Endothelial cell of umbilical vein (primary cell): ENCODE measurements around the gene KIF4A. TPM values are rescaled to one million over a fixed set of nuclear protein-coding genes. Genes with fewer than 3 reads are reported as not detected.
"Not testable (repeated sequence)": the region's sequence is repeated elsewhere in the genome, so short reads cannot be mapped to it uniquely, and the experiment has no call there.

ENCODE experiments used
- BruUV-seq: library from RNA; stranded (reverse); fragments of 400-500 nt; replicated peaks from 2 replicates; lab custom pipeline; 2021; lab: Mats Ljungman, UMichigan
- CTCF ChIA-PET: fragments of 300-600, 350-600 bp; sonication (Branson Sonifier 250); formaldehyde crosslinking; loops from one replicate; lab custom pipeline; 2021; ENCODE audit warnings: antibody characterized with exemption, inconsistent platforms; lab: Charles Lee
- POLR2A ChIA-PET: fragments of 300-600, 350-600 bp; sonication (Branson Sonifier 250); formaldehyde crosslinking; loops from one replicate; lab custom pipeline; 2021; ENCODE audit warnings: antibody characterized with exemption, inconsistent platforms; lab: Charles Lee
- DNase-seq: peaks from one replicate; pipeline ENCODE4 v3.0.0-alpha.2; 2011; ENCODE audit warnings: low read depth, low spot score
- FAIRE-seq: peaks from 2 replicates; lab custom pipeline; 2011; peaks lifted over from hg19 to GRCh38; lab: Jason Lieb, UNC
- H2AFZ ChIP-seq: 2 replicates; pipeline ENCODE4 v1.6.0; 2012; ENCODE audit warnings: low read depth, low read length, control low read depth, inconsistent platforms
- H3K27ac ChIP-seq: 2 replicates; pipeline ENCODE4 v1.5.1; 2011; ENCODE audit warnings: low read depth, mild to moderate bottlenecking, control low read depth, low read length, moderate library complexity; ENCODE audit not compliant: insufficient read depth
- H3K27me3 ChIP-seq, 2 experiments: 2 replicates each; pipeline versions ENCODE4 v1.6.0 to v1.6.1; 2011; ENCODE audit warnings: low read length in 2 of 2, mixed read lengths in 1 of 2; ENCODE audit not compliant: control insufficient read depth in 2 of 2, insufficient read depth in 2 of 2
- H3K36me3 ChIP-seq, 2 experiments: 2 replicates in 1 of 2; 3 replicates in 1 of 2; pipeline ENCODE4 v1.5.1; 2011; ENCODE audit warnings: low read length in 2 of 2, mild to moderate bottlenecking in 1 of 2, moderate library complexity in 1 of 2; ENCODE audit not compliant: control insufficient read depth in 2 of 2, insufficient read depth in 2 of 2; ENCODE audit errors: extremely low read depth in 1 of 2
- H3K4me1 ChIP-seq: 3 replicates; pipeline ENCODE4 v1.5.1; 2011; ENCODE audit warnings: mild to moderate bottlenecking, low read length; ENCODE audit not compliant: control insufficient read depth, insufficient read depth; ENCODE audit errors: extremely low read depth
- H3K4me2 ChIP-seq: 2 replicates; pipeline ENCODE4 v1.6.1; 2011; ENCODE audit warnings: low read length, control low read depth, mixed read lengths; ENCODE audit not compliant: insufficient read depth
- H3K4me3 ChIP-seq, 3 experiments: fragments of 200-600 bp in 1 of 3; sonication (generic), shearing (Covaris generic) in 1 of 3; replicated peaks in 1 of 3; 2 replicates each; pipeline ENCODE4 v1.5.1; 2011 to 2016; ENCODE audit warnings: control low read depth in 3 of 3, low read length in 3 of 3, mild to moderate bottlenecking in 2 of 3, inconsistent platforms in 1 of 3, low read depth in 1 of 3, moderate library complexity in 1 of 3; ENCODE audit not compliant: insufficient read depth in 1 of 3
- H3K79me2 ChIP-seq: 2 replicates; pipeline ENCODE4 v1.6.0; 2012; ENCODE audit warnings: low read length, inconsistent platforms; ENCODE audit not compliant: control insufficient read depth, insufficient read depth
- H3K9ac ChIP-seq: replicated peaks from 2 replicates; pipeline ENCODE3; 2011; ENCODE audit warnings: low read length, control low read depth; ENCODE audit not compliant: insufficient read depth; ENCODE audit errors: extremely low read depth
- H3K9me1 ChIP-seq: replicated peaks from 3 replicates; pipeline ENCODE4 v1.6.0; 2011; ENCODE audit warnings: mild to moderate bottlenecking, low read length; ENCODE audit not compliant: control insufficient read depth, insufficient read depth; ENCODE audit errors: extremely low read depth
- H3K9me3 ChIP-seq: replicated peaks from 2 replicates; pipeline ENCODE4 v1.5.1; 2012; ENCODE audit warnings: low read length, inconsistent platforms; ENCODE audit not compliant: control insufficient read depth, insufficient read depth
- H4K20me1 ChIP-seq: replicated peaks from 2 replicates; pipeline ENCODE3; 2011; ENCODE audit warnings: mild to moderate bottlenecking, low read length; ENCODE audit not compliant: control insufficient read depth, insufficient read depth; ENCODE audit errors: extremely low read depth
- EZH2 ChIP-seq: IDR thresholded peaks from 2 replicates; pipeline ENCODE4 v1.6.1; 2012; ENCODE audit warnings: borderline replicate concordance, low read depth, mild to moderate bottlenecking, moderate library complexity, low read length, inconsistent platforms; ENCODE audit not compliant: severe bottlenecking
- FOS ChIP-seq: IDR thresholded peaks from 2 replicates; pipeline ENCODE4 v1.6.1; 2011; ENCODE audit warnings: mild to moderate bottlenecking, low read length, moderate library complexity, borderline replicate concordance; ENCODE audit not compliant: insufficient read depth
- GATA2 ChIP-seq: IDR thresholded peaks from 2 replicates; pipeline ENCODE4 v1.7.0; 2011; ENCODE audit warnings: low read depth, mild to moderate bottlenecking, moderate library complexity, mixed read lengths, low read length; ENCODE audit not compliant: insufficient read length, insufficient read depth
- JUN ChIP-seq: IDR thresholded peaks from 2 replicates; pipeline ENCODE4 v1.6.1; 2011; ENCODE audit warnings: borderline replicate concordance, low read depth; ENCODE audit not compliant: insufficient read length, insufficient read depth
- POLR2AphosphoS5 ChIP-seq: IDR thresholded peaks from 2 replicates; pipeline ENCODE4 v1.6.1; 2012; ENCODE audit warnings: low read depth, mild to moderate bottlenecking, control low read depth, low read length, moderate library complexity; ENCODE audit not compliant: insufficient read depth
- dilution Hi-C: fragments of 300-500 bp; cut with MboI; formaldehyde crosslinking; loops from one replicate; pipeline ENCODE4 v1.15.0; 2019; ENCODE audit warnings: low sequenced_read_pairs; ENCODE audit not compliant: extremely low pct_ligation_motif_present
- intact Hi-C: fragments of 100-400 bp; cut with micrococcal nuclease; formaldehyde crosslinking; loops from one replicate; pipeline ENCODE4 v1.10.0; 2022
- polyA plus RNA-seq, 4 experiments: library from polyadenylated mRNA; depleted of rRNA in 3 of 4; stranded (reverse) in 3 of 4; unstranded in 1 of 4; fragments of >200 nt; gene quantifications; 2 replicates each; pipeline versions ENCODE4 v1.2.1 to v1.2.3, GENCODE V29; 2011 to 2012; ENCODE audit warnings: missing spikeins in 1 of 4
- total RNA-seq: library from RNA; stranded (reverse); gene quantifications from 2 replicates; pipeline ENCODE4 v1.2.3, GENCODE V29; 2021
- TF ChIP-seq, protein P1 (sequence below), 2 donors: IDR thresholded peaks; 1 replicate in 1 of 2; 2 replicates in 1 of 2; pipeline ENCODE4 v1.5.1; 2011; ENCODE audit warnings: low read length in 2 of 2, mild to moderate bottlenecking in 2 of 2, moderate library complexity in 2 of 2, control low read depth in 1 of 2, inconsistent platforms in 1 of 2, low read depth in 1 of 2; ENCODE audit not compliant: insufficient read depth in 1 of 2; ENCODE audit errors: extremely low read depth in 1 of 2
- TF ChIP-seq, protein P2 (sequence below): IDR thresholded peaks from 2 replicates; pipeline ENCODE4 v1.6.1; 2011; ENCODE audit not compliant: insufficient read depth, insufficient read length

KIF4A gene
- total and polyA plus RNA-seq, 2 donors (not counting 3 experiments of a cell fraction or from before 2014, with no cell fraction given): 9.6 to 41.3 TPM

DNA sequence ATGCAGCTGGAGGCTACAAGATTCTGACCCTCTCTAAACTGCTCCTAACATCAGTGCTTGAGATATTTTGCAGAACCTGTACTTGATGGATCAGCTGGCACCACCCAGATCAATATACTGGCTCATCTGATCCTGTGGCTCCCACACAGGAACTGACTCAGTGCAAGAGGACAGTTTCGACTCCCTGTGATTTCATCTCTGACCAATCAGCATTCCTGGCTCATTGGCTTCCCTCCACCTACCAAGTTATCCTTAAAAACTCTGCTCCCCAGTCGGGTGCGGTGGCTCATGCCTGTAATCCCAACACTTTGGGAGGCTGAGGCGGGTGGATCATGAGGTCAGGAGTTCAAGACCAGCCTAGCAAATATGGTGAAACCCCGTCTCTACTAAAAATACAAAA lies 46.3 kb upstream of the KIF4A start:
- FAIRE-seq, intact Hi-C loops, H3K27me3 ChIP-seq, CTCF ChIA-PET, DNase-seq, H3K9ac ChIP-seq, H3K9me1 ChIP-seq, dilution Hi-C loops, H3K9me3 ChIP-seq, H4K20me1 ChIP-seq, H3K4me1 ChIP-seq, H2AFZ ChIP-seq, BruUV-seq, H3K4me3 ChIP-seq, H3K36me3 ChIP-seq, H3K4me2 ChIP-seq, POLR2A ChIA-PET, H3K79me2 ChIP-seq, H3K27ac ChIP-seq: not testable (repeated sequence)

DNA sequence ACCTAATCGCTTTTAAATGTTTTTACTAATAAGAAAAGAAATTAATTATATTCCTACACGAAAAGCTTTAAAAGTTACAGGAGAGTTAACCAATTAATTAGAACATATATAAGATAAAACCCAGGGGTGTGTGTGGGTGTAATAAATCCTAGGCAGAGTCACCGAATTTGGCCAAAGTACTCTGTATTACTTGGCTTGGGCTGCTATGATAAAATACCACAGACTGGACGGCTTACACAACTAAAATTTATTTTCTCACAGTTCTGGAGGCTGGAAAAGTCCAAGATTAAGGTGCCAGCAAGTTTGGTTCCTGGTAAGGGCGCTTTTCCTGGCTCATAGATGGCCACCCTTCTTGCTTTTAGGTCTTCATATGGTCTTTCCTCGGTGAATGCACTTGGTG lies 45.0 kb upstream of the KIF4A start:
- Histone ChIP-seq H3K4me3 (no peak overlapping the region), H3K9me1 (no peaks in the 10 kb centered on the region), H3K79me2 (no peaks in the 10 kb centered on the region), H3K27me3 (no peaks in the 10 kb centered on the region), H3K9me3 (no peaks in the 10 kb centered on the region), H3K4me1 (no peaks in the 10 kb centered on the region), H4K20me1 (no peaks in the 10 kb centered on the region), H3K36me3 (no peaks in the 10 kb centered on the region), H3K9ac (no peak overlapping the region), H3K27ac (no peak overlapping the region), H3K4me2 (no peak overlapping the region), H2AFZ (no peak overlapping the region)
- BruUV-seq: no TSS peak
- FAIRE-seq (no peak), DNase-seq (no peak)
- ChIA-PET POLR2A (no interaction called here), CTCF (no interaction called here)
- dilution Hi-C loops (no loop called here), intact Hi-C loops (no loop called here)
- TF ChIP-seq GATA2: no peak
- TF ChIP-seq EZH2: no peak
- TF ChIP-seq, protein P1, sequence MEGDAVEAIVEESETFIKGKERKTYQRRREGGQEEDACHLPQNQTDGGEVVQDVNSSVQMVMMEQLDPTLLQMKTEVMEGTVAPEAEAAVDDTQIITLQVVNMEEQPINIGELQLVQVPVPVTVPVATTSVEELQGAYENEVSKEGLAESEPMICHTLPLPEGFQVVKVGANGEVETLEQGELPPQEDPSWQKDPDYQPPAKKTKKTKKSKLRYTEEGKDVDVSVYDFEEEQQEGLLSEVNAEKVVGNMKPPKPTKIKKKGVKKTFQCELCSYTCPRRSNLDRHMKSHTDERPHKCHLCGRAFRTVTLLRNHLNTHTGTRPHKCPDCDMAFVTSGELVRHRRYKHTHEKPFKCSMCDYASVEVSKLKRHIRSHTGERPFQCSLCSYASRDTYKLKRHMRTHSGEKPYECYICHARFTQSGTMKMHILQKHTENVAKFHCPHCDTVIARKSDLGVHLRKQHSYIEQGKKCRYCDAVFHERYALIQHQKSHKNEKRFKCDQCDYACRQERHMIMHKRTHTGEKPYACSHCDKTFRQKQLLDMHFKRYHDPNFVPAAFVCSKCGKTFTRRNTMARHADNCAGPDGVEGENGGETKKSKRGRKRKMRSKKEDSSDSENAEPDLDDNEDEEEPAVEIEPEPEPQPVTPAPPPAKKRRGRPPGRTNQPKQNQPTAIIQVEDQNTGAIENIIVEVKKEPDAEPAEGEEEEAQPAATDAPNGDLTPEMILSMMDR (IDR thresholded peaks at IDR 0.05; ENCODE audit: extremely low read depth in 1 of 2, insufficient read depth in 1 of 2, low read depth in 1 of 2, low read length in 2 of 2): no peak
- TF ChIP-seq, protein P2, sequence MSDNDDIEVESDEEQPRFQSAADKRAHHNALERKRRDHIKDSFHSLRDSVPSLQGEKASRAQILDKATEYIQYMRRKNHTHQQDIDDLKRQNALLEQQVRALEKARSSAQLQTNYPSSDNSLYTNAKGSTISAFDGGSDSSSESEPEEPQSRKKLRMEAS: no peak
- TF ChIP-seq POLR2AphosphoS5: no peak
- TF ChIP-seq JUN: no peak
- TF ChIP-seq FOS: no peak
